ENCODE measurements around the gene CSPG4. TPM values are rescaled to one million over a fixed set of nuclear protein-coding genes. Genes with fewer than 3 reads are reported as not detected.

Gene CSPG4
- total RNA-seq, 1 experiment from 2014 or later: 17.5 TPM

GRCh38 chr15:75677465-75678323 is 35.0 kb downstream of the CSPG4 start:
- DNase-seq (ENCODE audit: low read depth, low spot score) (no peak), ATAC-seq (no peak)
- no TSS peak for BruUV-seq (replicated peaks)
- no peaks in the 10 kb centered on the region for H3K27me3 ChIP-seq (ENCODE audit: control insufficient read depth, insufficient read depth, low read length)
- H3K36me3 ChIP-seq (ENCODE audit: control insufficient read depth, insufficient read depth, low read length): no peaks in the 10 kb centered on the region
- POLR2A ChIA-PET: interaction anchor here (0.6 kb wide), 1 partner anchor 169 kb away, joined by 3 read pairs; no protein-coding TSS in a partner anchor
- no peak overlapping the region for H3K27ac ChIP-seq (ENCODE audit: low read length)
- TF ChIP-seq POLR2AphosphoS5 (IDR thresholded peaks at IDR 0.05; ENCODE audit: low read depth, low read length) (no peak), REST (IDR thresholded peaks at IDR 0.05; ENCODE audit: insufficient read depth in 1 of 2, low read depth in 2 of 2, low read length in 1 of 2) (no peak), CTCF (IDR thresholded peaks at IDR 0.05) (no peak), TCF7L2 (IDR thresholded peaks at IDR 0.05; ENCODE audit: low read depth, low read length) (no peak), SIN3A (IDR thresholded peaks at IDR 0.05; ENCODE audit: borderline replicate concordance, insufficient read depth, low read depth, low read length) (no peak)
- H3K4me3 ChIP-seq (ENCODE audit: low read depth in 2 of 2, low read length in 2 of 2): no peak overlapping the region
- peaks cover 14% of the 10 kb centered on the region for H3K4me1 ChIP-seq (ENCODE audit: control insufficient read depth, insufficient read depth, low read length)
- intact Hi-C loops (cut with micrococcal nuclease; ENCODE audit: unreplicated experiment) (no loop called here), in situ Hi-C loops (cut with HindIII; ENCODE audit: low pct_unique_long_range_greater_than_20kb, low sequenced_read_pairs) (no loop called here)
- CTCF ChIA-PET: no interaction called here
- H3K9me3 ChIP-seq (ENCODE audit: control insufficient read depth, insufficient read depth, low read depth, low read length): no peaks in the 10 kb centered on the region

DNA sequence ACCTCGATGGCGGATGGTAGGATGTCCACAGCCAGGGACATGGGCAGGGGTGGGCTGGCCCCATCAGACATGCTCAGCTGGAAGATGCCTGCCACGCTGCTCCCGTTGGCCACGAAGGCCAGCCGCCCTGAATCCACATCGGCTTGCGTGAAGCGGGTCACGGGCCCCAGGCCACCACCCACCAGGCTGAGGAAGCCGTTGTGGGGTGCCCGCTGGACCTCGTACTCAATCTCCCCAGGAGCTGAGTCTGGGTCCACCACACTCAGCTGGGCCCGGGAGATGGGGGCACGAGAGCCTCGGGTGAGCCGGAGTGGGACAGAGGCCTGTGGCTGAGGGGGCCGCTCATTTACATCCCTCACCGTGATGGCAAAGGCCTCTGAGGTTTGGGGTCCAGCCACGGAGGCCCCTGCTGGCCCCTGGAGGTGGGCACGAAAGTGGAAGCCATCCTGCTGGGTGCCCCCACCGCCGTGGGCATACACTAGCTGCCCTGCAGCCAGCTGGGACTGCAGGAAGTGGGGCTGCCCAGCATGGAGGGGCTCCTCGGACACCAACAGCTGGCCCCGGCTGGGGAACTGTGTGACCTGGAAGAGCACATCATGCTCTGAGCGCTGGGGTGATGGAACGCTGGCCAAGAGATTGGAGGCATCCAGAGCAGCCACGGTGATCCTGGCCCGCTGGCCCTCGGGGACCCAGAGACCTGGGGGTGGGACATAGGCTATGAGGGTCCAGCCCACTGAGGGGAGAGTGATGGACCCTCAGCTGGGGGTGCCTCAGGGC is 35.8 kb downstream of the CSPG4 start:
- intact Hi-C loops (cut with micrococcal nuclease; ENCODE audit: unreplicated experiment) (no loop called here), in situ Hi-C loops (cut with HindIII; ENCODE audit: low pct_unique_long_range_greater_than_20kb, low sequenced_read_pairs) (no loop called here)
- H3K27me3 ChIP-seq (ENCODE audit: control insufficient read depth, insufficient read depth, low read length): no peaks in the 10 kb centered on the region
- TF ChIP-seq SIN3A (IDR thresholded peaks at IDR 0.05; ENCODE audit: borderline replicate concordance, insufficient read depth, low read depth, low read length): no peak
- no peak for TF ChIP-seq POLR2AphosphoS5 (IDR thresholded peaks at IDR 0.05; ENCODE audit: low read depth, low read length)
- TF ChIP-seq REST (IDR thresholded peaks at IDR 0.05; ENCODE audit: insufficient read depth in 1 of 2, low read depth in 2 of 2, low read length in 1 of 2): no peak
- TF ChIP-seq CTCF (IDR thresholded peaks at IDR 0.05): no peak
- no peak for TF ChIP-seq TCF7L2 (IDR thresholded peaks at IDR 0.05; ENCODE audit: low read depth, low read length)
- no peaks in the 10 kb centered on the region for H3K36me3 ChIP-seq (ENCODE audit: control insufficient read depth, insufficient read depth, low read length)
- DNase-seq (ENCODE audit: low read depth, low spot score) (no peak), ATAC-seq (no peak)
- H3K4me1 ChIP-seq (ENCODE audit: control insufficient read depth, insufficient read depth, low read length): peaks cover 22% of the 10 kb centered on the region
- ChIA-PET CTCF (no interaction called here), POLR2A (no interaction called here)
- no peaks in the 10 kb centered on the region for H3K9me3 ChIP-seq (ENCODE audit: control insufficient read depth, insufficient read depth, low read depth, low read length)
- no peak overlapping the region for H3K27ac ChIP-seq (ENCODE audit: low read length)
- no TSS peak for BruUV-seq (replicated peaks)
- H3K4me3 ChIP-seq (ENCODE audit: low read depth in 2 of 2, low read length in 2 of 2): no peak overlapping the region

All from Panc1 (cell line).